Measurements from ENCODE around the gene MATK. TPM values are rescaled to one million over a fixed set of nuclear protein-coding genes. Genes with fewer than 3 reads are reported as not detected.

MATK gene
- total RNA-seq, 1 donor from 2014 or later, result not detected

- Mint-ChIP-seq H3K4me3 (no peak overlapping the region), H3K4me1 (no peaks in the 10 kb centered on the region), H3K27me3 (ENCODE audit: low read depth) (peaks cover 51% of the 10 kb centered on the region), H3K9me3 (peaks cover 5% of the 10 kb centered on the region), H3K36me3 (ENCODE audit: low read depth) (no peaks in the 10 kb centered on the region), H3K27ac (ENCODE audit: unreplicated experiment) (no peak overlapping the region)
- no peak for TF ChIP-seq CTCF (conservative IDR thresholded peaks at IDR 0.05)
- no peak for DNase-seq (ENCODE audit: low read depth, low spot score)
Observed at GRCh38 chr19:3793799-3794198, 7.6 kb upstream of the MATK start.

- Mint-ChIP-seq H3K36me3 (ENCODE audit: low read depth) (no peaks in the 10 kb centered on the region), H3K9me3 (peaks cover 5% of the 10 kb centered on the region), H3K27ac (ENCODE audit: unreplicated experiment) (no peak overlapping the region), H3K4me3 (no peak overlapping the region), H3K4me1 (no peaks in the 10 kb centered on the region), H3K27me3 (ENCODE audit: low read depth) (peaks cover 60% of the 10 kb centered on the region)
- TF ChIP-seq CTCF (conservative IDR thresholded peaks at IDR 0.05), result no peak
- DNase-seq (ENCODE audit: low read depth, low spot score), result no peak
Observed at GRCh38 chr19:3792114-3792513, 5.9 kb upstream of the MATK start.

GRCh38 chr19:3790941-3791340 lies 4.8 kb upstream of the MATK start:
- H3K36me3 Mint-ChIP-seq (ENCODE audit: low read depth), result no peaks in the 10 kb centered on the region
- H3K9me3 Mint-ChIP-seq, result no peaks in the 10 kb centered on the region
- peaks cover 61% of the 10 kb centered on the region for H3K27me3 Mint-ChIP-seq (ENCODE audit: low read depth)
- DNase-seq (ENCODE audit: low read depth, low spot score), result no peak
- TF ChIP-seq CTCF (conservative IDR thresholded peaks at IDR 0.05), result no peak
- H3K27ac Mint-ChIP-seq (ENCODE audit: unreplicated experiment), result no peak overlapping the region
- H3K4me1 Mint-ChIP-seq, result no peaks in the 10 kb centered on the region
- no peak overlapping the region for H3K4me3 Mint-ChIP-seq

- Mint-ChIP-seq H3K27ac (ENCODE audit: unreplicated experiment) (no peak overlapping the region), H3K36me3 (ENCODE audit: low read depth) (no peaks in the 10 kb centered on the region), H3K4me3 (no peak overlapping the region), H3K9me3 (no peaks in the 10 kb centered on the region), H3K4me1 (no peaks in the 10 kb centered on the region), H3K27me3 (ENCODE audit: low read depth) (peaks cover 67% of the 10 kb centered on the region)
- DNase-seq (ENCODE audit: low read depth, low spot score), result no peak
- no peak for TF ChIP-seq CTCF (conservative IDR thresholded peaks at IDR 0.05)
Observed at GRCh38 chr19:3790209-3790734, 4.1 kb upstream of the MATK start.

- no peak for DNase-seq (ENCODE audit: low read depth, low spot score)
- Mint-ChIP-seq H3K27ac (ENCODE audit: unreplicated experiment) (no peak overlapping the region), H3K27me3 (ENCODE audit: low read depth) (peaks cover 75% of the 10 kb centered on the region), H3K36me3 (ENCODE audit: low read depth) (no peaks in the 10 kb centered on the region), H3K4me1 (no peaks in the 10 kb centered on the region), H3K9me3 (no peaks in the 10 kb centered on the region), H3K4me3 (no peak overlapping the region)
- TF ChIP-seq CTCF (conservative IDR thresholded peaks at IDR 0.05), result no peak
Observed at GRCh38 chr19:3788996-3789778, 3.0 kb upstream of the MATK start.
